ENCODE results near the gene MISP3.

DNA sequence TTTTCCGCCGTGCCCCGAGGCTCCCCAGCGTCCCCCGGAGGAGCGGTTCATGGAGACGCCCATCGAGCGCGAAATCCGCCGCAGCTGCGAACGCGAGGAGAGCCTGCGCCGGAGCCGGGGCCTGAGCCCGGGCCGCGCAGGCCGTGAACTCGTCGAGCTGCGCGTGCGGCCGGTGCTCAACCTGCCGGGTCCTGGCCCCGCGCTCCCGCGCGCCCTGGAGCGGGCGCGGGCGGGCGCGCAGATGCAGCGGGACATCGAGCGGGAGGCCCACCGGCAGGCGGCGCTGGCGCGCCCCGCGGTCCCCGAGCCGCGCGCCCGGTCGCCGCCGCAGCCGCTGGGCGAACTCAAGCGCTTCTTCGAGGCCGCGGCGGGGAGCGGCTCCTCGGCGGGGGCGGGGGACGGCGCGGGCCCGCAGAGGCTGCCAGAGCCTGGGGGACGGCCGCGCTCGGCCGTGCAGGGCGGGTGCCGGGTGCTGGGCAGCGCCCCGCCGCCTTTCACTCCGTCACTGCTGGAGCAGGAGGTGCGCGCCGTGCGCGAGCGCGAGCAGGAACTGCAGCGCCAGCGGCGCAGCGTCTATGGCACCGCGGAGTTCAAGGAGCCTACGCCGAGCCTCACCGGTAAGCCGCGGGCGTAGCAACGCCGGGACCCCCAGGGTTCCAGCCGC lies 807 bp downstream of the MISP3 start:
- TF ChIP-seq, protein P1, sequence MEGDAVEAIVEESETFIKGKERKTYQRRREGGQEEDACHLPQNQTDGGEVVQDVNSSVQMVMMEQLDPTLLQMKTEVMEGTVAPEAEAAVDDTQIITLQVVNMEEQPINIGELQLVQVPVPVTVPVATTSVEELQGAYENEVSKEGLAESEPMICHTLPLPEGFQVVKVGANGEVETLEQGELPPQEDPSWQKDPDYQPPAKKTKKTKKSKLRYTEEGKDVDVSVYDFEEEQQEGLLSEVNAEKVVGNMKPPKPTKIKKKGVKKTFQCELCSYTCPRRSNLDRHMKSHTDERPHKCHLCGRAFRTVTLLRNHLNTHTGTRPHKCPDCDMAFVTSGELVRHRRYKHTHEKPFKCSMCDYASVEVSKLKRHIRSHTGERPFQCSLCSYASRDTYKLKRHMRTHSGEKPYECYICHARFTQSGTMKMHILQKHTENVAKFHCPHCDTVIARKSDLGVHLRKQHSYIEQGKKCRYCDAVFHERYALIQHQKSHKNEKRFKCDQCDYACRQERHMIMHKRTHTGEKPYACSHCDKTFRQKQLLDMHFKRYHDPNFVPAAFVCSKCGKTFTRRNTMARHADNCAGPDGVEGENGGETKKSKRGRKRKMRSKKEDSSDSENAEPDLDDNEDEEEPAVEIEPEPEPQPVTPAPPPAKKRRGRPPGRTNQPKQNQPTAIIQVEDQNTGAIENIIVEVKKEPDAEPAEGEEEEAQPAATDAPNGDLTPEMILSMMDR (optimal IDR thresholded peaks at IDR 0.05 in 1 of 3, IDR thresholded peaks at IDR 0.05 in 1 of 3, conservative IDR thresholded peaks at IDR 0.05 in 1 of 3; ENCODE audit: extremely low read depth in 1 of 3, insufficient read depth in 2 of 3, low read length in 3 of 3): peak in 2 of 3 experiments; percentile 23 to 68
- no peak for TF ChIP-seq EZH2 (IDR thresholded peaks at IDR 0.05; ENCODE audit: low read length)
